HCT116 (cell line): ENCODE results near the gene REXO5. TPM values are rescaled to one million over a fixed set of nuclear protein-coding genes. Genes with fewer than 3 reads are reported as not detected.

ENCODE experiments used
- ATAC-seq: fragments of 200-7000 bp; cut with Tn5 transposase; 2 replicates; pipeline ENCODE4 v1.9.1; 2020; ENCODE audit warnings: mild to moderate bottlenecking, moderate library complexity
- BruUV-seq: library from RNA; stranded (reverse); fragments of 400-500 nt; replicated peaks from 2 replicates; lab custom pipeline; 2021; lab: Mats Ljungman, UMichigan
- CTCF ChIA-PET: fragments of 300-600 bp; sonication (Branson Sonifier 250); formaldehyde crosslinking; loops from one replicate; lab custom pipeline; 2021; ENCODE audit warnings: antibody characterized with exemption; lab: Charles Lee
- POLR2A ChIA-PET: fragments of 300-600, 350-600 bp; sonication (Branson Sonifier 250); formaldehyde crosslinking; loops from one replicate; lab custom pipeline; 2021; ENCODE audit warnings: antibody characterized with exemption; lab: Charles Lee
- RAD21 ChIA-PET, 2 experiments: fragments of 300-600 bp; sonication (Branson Sonifier 250); formaldehyde crosslinking; loops; one replicate each; lab custom pipeline; 2023; ENCODE audit warnings: low total read pairs in 2 of 2; ENCODE audit not compliant: uncharacterized antibody in 2 of 2, unreplicated experiment in 2 of 2, low non-redundant PET in 1 of 2; lab: Charles Lee
- DNase-seq: peaks from one replicate; pipeline ENCODE4 v3.0.0-alpha.2; 2010; ENCODE audit warnings: low read depth, low spot score
- H2AFZ ChIP-seq: fragments of 200-600 bp; shearing (Covaris generic), sonication (generic); 2 replicates; pipeline ENCODE4 v1.6.1; 2017; ENCODE audit warnings: low read depth, mixed run types, mixed read lengths, antibody characterized with exemption, low read length; ENCODE audit not compliant: poor library complexity, severe bottlenecking
- H3K27ac ChIP-seq: 2 replicates; pipeline ENCODE4 v1.5.1; 2012; ENCODE audit warnings: low read depth, low read length
- H3K27me3 ChIP-seq: fragments of 200-600 bp; sonication (generic); 2 replicates; pipeline ENCODE4 v1.6.1; 2016; ENCODE audit warnings: mixed run types, low read length, mixed read lengths; ENCODE audit not compliant: insufficient read depth
- H3K36me3 ChIP-seq, 2 experiments: fragments of 200-500 bp in 1 of 2; fragments of 200-600 bp in 1 of 2; sonication (Bioruptor generic) in 1 of 2; sonication (generic) in 1 of 2; 2 replicates each; pipeline versions ENCODE4 v1.5.1 to v1.6.1; 2014 to 2016; ENCODE audit warnings: low read length in 2 of 2, inconsistent platforms in 1 of 2, mixed read lengths in 1 of 2, mixed run types in 1 of 2; ENCODE audit not compliant: insufficient read depth in 2 of 2, control insufficient read depth in 1 of 2
- H3K4me1 ChIP-seq, 2 experiments: fragments of 200-600 bp in 1 of 2; sonication (generic) in 1 of 2; 2 replicates each; pipeline versions ENCODE4 v1.5.1 to v1.6.1; 2012 to 2017; ENCODE audit warnings: low read length in 2 of 2, inconsistent platforms in 1 of 2, mild to moderate bottlenecking in 1 of 2, mixed read lengths in 1 of 2, mixed run types in 1 of 2, moderate library complexity in 1 of 2; ENCODE audit not compliant: insufficient read depth in 2 of 2, control insufficient read depth in 1 of 2
- H3K4me2 ChIP-seq: fragments of 200-600 bp; sonication (generic); 2 replicates; pipeline ENCODE4 v1.6.1; 2017; ENCODE audit warnings: mixed run types, low read length, mixed read lengths
- H3K4me3 ChIP-seq, 2 experiments: fragments of 200-600 bp in 1 of 2; sonication (generic) in 1 of 2; replicated peaks in 1 of 2; 2 replicates each; pipeline ENCODE4 v1.5.1; 2011 to 2016; ENCODE audit warnings: low read length in 2 of 2, control low read depth in 1 of 2, low read depth in 1 of 2, mild to moderate bottlenecking in 1 of 2, mixed read lengths in 1 of 2, mixed run types in 1 of 2
- H3K79me2 ChIP-seq: fragments of 200-600 bp; sonication (generic); 2 replicates; pipeline ENCODE4 v1.6.1; 2017; ENCODE audit warnings: mild to moderate bottlenecking, mixed run types, low read length, moderate library complexity, mixed read lengths; ENCODE audit not compliant: insufficient read depth
- H3K9ac ChIP-seq: fragments of 200-600 bp; sonication (generic); 2 replicates; pipeline ENCODE4 v1.6.1; 2016; ENCODE audit warnings: low read length, mixed read lengths
- H3K9me2 ChIP-seq: fragments of 200-600 bp; sonication (generic), shearing (Covaris generic); 2 replicates; pipeline ENCODE4 v1.6.1; 2017; ENCODE audit warnings: mixed run types, mild to moderate bottlenecking, moderate library complexity; ENCODE audit not compliant: insufficient read depth
- H3K9me3 ChIP-seq, 2 experiments: fragments of 200-500 bp in 1 of 2; fragments of 200-600 bp in 1 of 2; sonication (Bioruptor generic) in 1 of 2; sonication (generic) in 1 of 2; 2 replicates each; pipeline ENCODE4 v1.6.1; 2014 to 2017; ENCODE audit warnings: low read length in 2 of 2, mixed read lengths in 2 of 2, inconsistent platforms in 1 of 2, low read depth in 1 of 2, mild to moderate bottlenecking in 1 of 2, mixed run types in 1 of 2, moderate library complexity in 1 of 2; ENCODE audit not compliant: control insufficient read depth in 1 of 2, insufficient read depth in 1 of 2
- H4K20me1 ChIP-seq: fragments of 200-600 bp; sonication (generic), shearing (Covaris generic); 2 replicates; pipeline ENCODE4 v1.6.1; 2017; ENCODE audit warnings: mixed run types, mild to moderate bottlenecking, moderate library complexity; ENCODE audit not compliant: insufficient read depth
- CBX3 ChIP-seq: IDR thresholded peaks from 2 replicates; pipeline ENCODE4 v1.6.1; 2012; ENCODE audit warnings: low read depth
- CEBPB ChIP-seq: IDR thresholded peaks from 2 replicates; pipeline ENCODE4 v1.6.1; 2012; ENCODE audit warnings: low read depth
- EGR1 ChIP-seq: IDR thresholded peaks from 2 replicates; pipeline ENCODE4 v1.6.1; 2012; ENCODE audit warnings: low read depth
- ELF1 ChIP-seq: IDR thresholded peaks from 2 replicates; pipeline ENCODE4 v1.6.1; 2012; ENCODE audit warnings: low read depth, borderline replicate concordance
- FOSL1 ChIP-seq: IDR thresholded peaks from 2 replicates; pipeline ENCODE4 v1.6.1; 2012; ENCODE audit warnings: low read depth
- RAD21 ChIP-seq: IDR thresholded peaks from 2 replicates; pipeline ENCODE4 v1.6.1; 2012; ENCODE audit warnings: low read depth, mild to moderate bottlenecking
- SP1 ChIP-seq: IDR thresholded peaks from 2 replicates; pipeline ENCODE4 v1.6.1; 2012; ENCODE audit warnings: low read depth
- SRF ChIP-seq: IDR thresholded peaks from 2 replicates; pipeline ENCODE4 v1.6.1; 2012; ENCODE audit warnings: low read depth
- TCF7L2 ChIP-seq: IDR thresholded peaks from 2 replicates; pipeline ENCODE4 v1.7.0; 2011; ENCODE audit warnings: borderline replicate concordance, inconsistent platforms; ENCODE audit not compliant: insufficient read depth, insufficient read length; ENCODE audit errors: extremely low read depth
- ZFX ChIP-seq: fragments of 450-650 bp; IDR thresholded peaks from 2 replicates; pipeline ENCODE4 v1.6.1; 2017
- ZNF274 ChIP-seq: fragments of 200-500 bp; sonication (Bioruptor generic); IDR thresholded peaks from 2 replicates; pipeline ENCODE4 v1.6.1; 2014; ENCODE audit warnings: mild to moderate bottlenecking, low read depth, low read length, inconsistent platforms
- intact Hi-C: fragments of 100-400 bp; cut with micrococcal nuclease; formaldehyde crosslinking; loops from 2 replicates; pipeline ENCODE4 v1.10.0; 2022
- total RNA-seq: library from RNA; stranded (reverse); gene quantifications from one replicate; pipeline ENCODE4 v1.2.1, GENCODE V29; 2021; ENCODE audit not compliant: unreplicated experiment
- TF ChIP-seq, protein P1 (sequence below): IDR thresholded peaks from 2 replicates; pipeline ENCODE4 v1.6.1; 2012
- TF ChIP-seq, protein P2 (sequence below): IDR thresholded peaks from 2 replicates; pipeline ENCODE4 v1.6.1; 2011; ENCODE audit warnings: mild to moderate bottlenecking, low read length, moderate library complexity; ENCODE audit not compliant: insufficient replicate concordance; ENCODE audit errors: extremely low read depth
- TF ChIP-seq, protein P3 (sequence below), 3 experiments: fragments of 200-600 bp in 1 of 3; sonication (generic) in 1 of 3; IDR thresholded peaks in 2 of 3; conservative IDR thresholded peaks in 1 of 3; 2 replicates each; pipeline ENCODE4 v1.5.1; 2012 to 2017; ENCODE audit warnings: low read depth in 2 of 3, low read length in 2 of 3, antibody characterized with exemption in 1 of 3, borderline replicate concordance in 1 of 3, control low read depth in 1 of 3, mild to moderate bottlenecking in 1 of 3, mixed read lengths in 1 of 3, mixed run types in 1 of 3, moderate library complexity in 1 of 3; ENCODE audit not compliant: insufficient read depth in 1 of 3
- TF ChIP-seq, protein P4 (sequence below): IDR thresholded peaks from 2 replicates; pipeline ENCODE4 v1.6.1; 2012

REXO5 gene
- total RNA-seq, 1 experiment from 2014 or later = 10.5 TPM

DNA sequence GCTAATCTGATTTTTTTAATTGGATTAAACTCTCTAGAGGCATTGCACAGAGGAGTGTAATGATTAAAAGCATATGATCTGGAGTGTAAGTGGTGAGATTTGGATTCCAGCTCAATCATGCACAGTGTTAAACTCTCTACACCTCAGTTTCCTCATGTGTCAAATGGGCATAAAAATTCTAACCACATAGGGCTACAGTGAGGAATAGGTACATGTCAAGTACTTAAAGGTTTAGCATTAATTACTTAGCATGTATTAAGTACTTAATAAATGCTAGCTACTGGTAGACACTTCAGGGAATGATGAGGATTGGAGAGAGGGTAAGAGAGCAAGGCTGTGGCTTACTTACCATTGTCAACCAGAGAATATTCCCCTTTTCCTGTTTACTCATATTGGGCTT, 17.2 kb upstream of the REXO5 start:
- Histone ChIP-seq H3K9me2 (no peaks in the 10 kb centered on the region), H3K27ac (no peak overlapping the region), H3K27me3 (no peaks in the 10 kb centered on the region), H3K4me1 (no peaks in the 10 kb centered on the region), H2AFZ (no peak overlapping the region), H3K79me2 (no peaks in the 10 kb centered on the region), H3K4me2 (no peak overlapping the region), H3K9ac (no peak overlapping the region), H4K20me1 (no peaks in the 10 kb centered on the region), H3K4me3 (no peak overlapping the region), H3K9me3 (no peaks in the 10 kb centered on the region), H3K36me3 (no peaks in the 10 kb centered on the region)
- ChIA-PET CTCF (no interaction called here), POLR2A (no interaction called here)
- intact Hi-C loops = no loop called here
- DNase-seq = no peak
- BruUV-seq = no TSS peak
- no peak for ATAC-seq
- no peak for TF ChIP-seq SRF
- no peak for TF ChIP-seq ELF1
- TF ChIP-seq ZFX = no peak
- TF ChIP-seq SP1 = no peak
- no peak for TF ChIP-seq TCF7L2
- TF ChIP-seq RAD21 = no peak
- TF ChIP-seq, protein P1, sequence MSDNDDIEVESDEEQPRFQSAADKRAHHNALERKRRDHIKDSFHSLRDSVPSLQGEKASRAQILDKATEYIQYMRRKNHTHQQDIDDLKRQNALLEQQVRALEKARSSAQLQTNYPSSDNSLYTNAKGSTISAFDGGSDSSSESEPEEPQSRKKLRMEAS = no peak
- no peak for TF ChIP-seq FOSL1
- TF ChIP-seq, all 23 proteins: peak for 0
- RAD21 ChIA-PET = no interaction called here

DNA sequence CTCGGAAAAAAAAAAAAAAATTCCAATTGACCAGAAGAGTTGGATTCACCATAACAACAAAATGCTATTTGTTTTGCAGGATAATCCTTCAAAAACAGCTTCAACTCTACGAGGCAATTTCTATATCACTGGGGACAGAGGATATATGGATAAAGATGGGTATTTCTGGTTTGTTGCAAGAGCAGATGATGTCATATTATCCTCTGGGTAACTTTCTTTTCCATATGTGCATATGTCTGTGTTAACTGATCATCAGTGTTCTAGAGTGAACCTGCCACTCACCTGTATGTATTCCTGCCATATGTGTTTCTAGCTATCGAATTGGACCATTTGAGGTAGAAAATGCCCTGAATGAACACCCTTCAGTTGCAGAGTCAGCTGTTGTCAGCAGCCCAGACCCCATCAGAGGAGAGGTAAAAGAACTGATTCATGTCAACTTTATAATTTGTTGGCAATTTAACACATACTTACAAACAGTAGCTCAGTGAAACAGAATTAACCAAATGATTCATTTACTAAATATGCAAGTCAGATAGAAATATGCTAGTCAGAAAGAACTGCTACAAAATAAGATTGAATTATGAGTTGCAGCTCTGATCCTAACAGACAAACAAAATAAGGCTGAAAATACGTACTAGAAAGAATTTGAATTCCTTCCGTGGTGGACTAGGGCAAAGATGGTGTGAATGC, 14.3 kb upstream of the REXO5 start:
- intact Hi-C loops = no loop called here
- Histone ChIP-seq H3K27me3 (no peaks in the 10 kb centered on the region), H3K9ac (no peak overlapping the region), H3K4me3 (no peak overlapping the region), H3K4me2 (no peak overlapping the region), H3K36me3 (no peaks in the 10 kb centered on the region; a peak in 1 of 4 replicates), H3K9me2 (no peaks in the 10 kb centered on the region), H4K20me1 (no peaks in the 10 kb centered on the region), H3K4me1 (no peaks in the 10 kb centered on the region), H3K27ac (no peak overlapping the region), H3K9me3 (no peaks in the 10 kb centered on the region), H3K79me2 (no peaks in the 10 kb centered on the region), H2AFZ (no peak overlapping the region)
- ATAC-seq = no peak
- POLR2A ChIA-PET = interaction anchor here (0.7 to 0.9 kb wide), 2 partner anchors 14 to 1291 kb away, joined by 3 read pairs; partner anchors contain the start of genes ERI2 and REXO5
- DNase-seq = no peak
- no TSS peak for BruUV-seq
- RAD21 ChIA-PET = no interaction called here
- CTCF ChIA-PET = interaction anchor here (0.7 kb wide), 1 partner anchor 310 kb away, joined by 3 read pairs; no protein-coding TSS in a partner anchor
- TF ChIP-seq, protein P2, sequence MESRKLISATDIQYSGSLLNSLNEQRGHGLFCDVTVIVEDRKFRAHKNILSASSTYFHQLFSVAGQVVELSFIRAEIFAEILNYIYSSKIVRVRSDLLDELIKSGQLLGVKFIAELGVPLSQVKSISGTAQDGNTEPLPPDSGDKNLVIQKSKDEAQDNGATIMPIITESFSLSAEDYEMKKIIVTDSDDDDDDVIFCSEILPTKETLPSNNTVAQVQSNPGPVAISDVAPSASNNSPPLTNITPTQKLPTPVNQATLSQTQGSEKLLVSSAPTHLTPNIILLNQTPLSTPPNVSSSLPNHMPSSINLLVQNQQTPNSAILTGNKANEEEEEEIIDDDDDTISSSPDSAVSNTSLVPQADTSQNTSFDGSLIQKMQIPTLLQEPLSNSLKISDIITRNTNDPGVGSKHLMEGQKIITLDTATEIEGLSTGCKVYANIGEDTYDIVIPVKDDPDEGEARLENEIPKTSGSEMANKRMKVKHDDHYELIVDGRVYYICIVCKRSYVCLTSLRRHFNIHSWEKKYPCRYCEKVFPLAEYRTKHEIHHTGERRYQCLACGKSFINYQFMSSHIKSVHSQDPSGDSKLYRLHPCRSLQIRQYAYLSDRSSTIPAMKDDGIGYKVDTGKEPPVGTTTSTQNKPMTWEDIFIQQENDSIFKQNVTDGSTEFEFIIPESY = no peak
- TF ChIP-seq CBX3 (no peak), SP1 (no peak), ELF1 (no peak), CEBPB (no peak), ZNF274 (no peak), TCF7L2 (no peak), EGR1 (no peak)
- TF ChIP-seq, protein P3, sequence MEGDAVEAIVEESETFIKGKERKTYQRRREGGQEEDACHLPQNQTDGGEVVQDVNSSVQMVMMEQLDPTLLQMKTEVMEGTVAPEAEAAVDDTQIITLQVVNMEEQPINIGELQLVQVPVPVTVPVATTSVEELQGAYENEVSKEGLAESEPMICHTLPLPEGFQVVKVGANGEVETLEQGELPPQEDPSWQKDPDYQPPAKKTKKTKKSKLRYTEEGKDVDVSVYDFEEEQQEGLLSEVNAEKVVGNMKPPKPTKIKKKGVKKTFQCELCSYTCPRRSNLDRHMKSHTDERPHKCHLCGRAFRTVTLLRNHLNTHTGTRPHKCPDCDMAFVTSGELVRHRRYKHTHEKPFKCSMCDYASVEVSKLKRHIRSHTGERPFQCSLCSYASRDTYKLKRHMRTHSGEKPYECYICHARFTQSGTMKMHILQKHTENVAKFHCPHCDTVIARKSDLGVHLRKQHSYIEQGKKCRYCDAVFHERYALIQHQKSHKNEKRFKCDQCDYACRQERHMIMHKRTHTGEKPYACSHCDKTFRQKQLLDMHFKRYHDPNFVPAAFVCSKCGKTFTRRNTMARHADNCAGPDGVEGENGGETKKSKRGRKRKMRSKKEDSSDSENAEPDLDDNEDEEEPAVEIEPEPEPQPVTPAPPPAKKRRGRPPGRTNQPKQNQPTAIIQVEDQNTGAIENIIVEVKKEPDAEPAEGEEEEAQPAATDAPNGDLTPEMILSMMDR (IDR thresholded peaks at IDR 0.05 in 2 of 3, conservative IDR thresholded peaks at IDR 0.05 in 1 of 3; ENCODE audit: borderline replicate concordance in 1 of 3, insufficient read depth in 1 of 3, low read depth in 2 of 3, low read length in 2 of 3) = no peak
- TF ChIP-seq, protein P1 = no peak
- TF ChIP-seq, protein P4, sequence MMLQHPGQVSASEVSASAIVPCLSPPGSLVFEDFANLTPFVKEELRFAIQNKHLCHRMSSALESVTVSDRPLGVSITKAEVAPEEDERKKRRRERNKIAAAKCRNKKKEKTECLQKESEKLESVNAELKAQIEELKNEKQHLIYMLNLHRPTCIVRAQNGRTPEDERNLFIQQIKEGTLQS = no peak
